ENCODE results near the gene OR51V1. TPM values are rescaled to one million over a fixed set of nuclear protein-coding genes. Genes with fewer than 3 reads are reported as not detected.

OR51V1 gene
- total RNA-seq, 8 experiments from 2014 or later = 0.37 to 0.85 (median 0.46) TPM; not detected in 5

DNA sequence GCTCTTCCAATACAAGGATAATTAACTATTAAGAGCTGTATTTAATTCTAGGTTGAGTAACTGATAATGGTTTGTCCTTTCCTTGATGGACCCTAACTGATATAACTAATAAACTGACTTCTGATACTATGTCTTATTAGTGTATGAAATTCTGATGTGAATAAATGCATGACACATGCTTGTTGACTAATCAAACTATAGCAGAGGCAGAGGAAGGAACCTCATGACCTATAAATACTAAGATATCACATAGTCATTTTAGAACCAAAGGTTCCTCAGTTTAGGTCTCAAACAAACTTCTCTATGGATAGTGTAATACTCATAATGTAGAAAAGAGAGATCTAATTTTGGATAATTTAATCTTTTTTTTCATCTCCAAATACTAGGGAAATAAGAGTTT is 38.6 kb upstream of the OR51V1 start:
- in situ Hi-C loops (cut with MboI; ENCODE audit: low pct_unique_long_range_greater_than_20kb in 2 of 9, low sequenced_read_pairs in 9 of 9, unreplicated experiment in 9 of 9) = no loop called here
- Histone ChIP-seq H3K4me1 (replicated peaks in 1 of 2) (no peaks in the 10 kb centered on the region), H3K4me3 (no peak overlapping the region), H3K27ac (no peak overlapping the region)
- ATAC-seq (replicated peaks in 6 of 8) = no peak

GRCh38 chr11:5238486-5238885 is 38.0 kb upstream of the OR51V1 start:
- WGBS, 10 experiments = 0 to 80% (median 55%) methylated on average over 1 to 2 of the region's 2 CpGs; no CpG with 5 or more reads in 1 of the 10 experiments
- Histone ChIP-seq H3K4me1 (replicated peaks in 1 of 2) (no peaks in the 10 kb centered on the region), H3K4me3 (no peak overlapping the region), H3K27ac (no peak overlapping the region)
- ATAC-seq (replicated peaks in 6 of 8) = no peak
- in situ Hi-C loops (cut with MboI; ENCODE audit: low pct_unique_long_range_greater_than_20kb in 2 of 9, low sequenced_read_pairs in 9 of 9, unreplicated experiment in 9 of 9) = no loop called here

- in situ Hi-C loops (cut with MboI; ENCODE audit: low pct_unique_long_range_greater_than_20kb in 2 of 9, low sequenced_read_pairs in 9 of 9, unreplicated experiment in 9 of 9) = no loop called here
- Histone ChIP-seq H3K4me1 (replicated peaks in 1 of 2) (no peaks in the 10 kb centered on the region), H3K27ac (no peak overlapping the region), H3K4me3 (no peak overlapping the region)
- 0 to 95% (median 80%) methylated on average over 1 to 2 of the region's 2 CpGs; no CpG with 5 or more reads in 1 of the 10 experiments for WGBS, 10 experiments
- ATAC-seq (replicated peaks in 6 of 8) = no peak
Observed at GRCh38 chr11:5237420-5237819, 36.9 kb upstream of the OR51V1 start.

DNA sequence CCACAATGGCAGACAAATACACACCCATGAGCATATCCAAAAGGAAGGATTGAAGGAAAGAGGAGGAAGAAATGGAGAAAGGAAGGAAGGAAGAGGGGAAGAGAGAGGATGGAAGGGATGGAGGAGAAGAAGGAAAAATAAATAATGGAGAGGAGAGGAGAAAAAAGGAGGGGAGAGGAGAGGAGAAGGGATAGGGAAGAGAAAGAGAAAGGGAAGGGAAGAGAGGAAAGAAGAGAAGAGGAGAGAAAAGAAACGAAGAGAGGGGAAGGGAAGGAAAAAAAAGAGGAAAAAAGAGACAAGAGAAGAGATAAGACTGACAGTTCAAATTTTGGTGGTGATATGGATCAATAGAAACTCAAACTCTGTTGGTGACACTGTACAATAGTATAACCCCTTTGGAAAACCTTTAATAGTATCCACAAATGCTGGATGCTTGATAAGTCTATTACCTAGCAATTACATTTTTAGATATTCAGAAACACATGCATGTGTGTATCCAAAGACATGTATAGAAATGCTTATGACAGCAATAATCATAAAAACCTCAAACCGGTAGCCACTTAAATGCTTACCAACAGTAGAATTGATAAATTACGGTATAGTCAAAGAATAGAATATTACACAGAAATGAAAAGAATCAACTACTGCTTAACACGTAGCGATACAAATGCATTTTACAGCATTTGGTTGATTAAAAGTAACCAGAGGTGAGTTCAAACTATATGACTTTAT is 35.0 kb upstream of the OR51V1 start:
- H3K27ac ChIP-seq = no peak overlapping the region

DNA sequence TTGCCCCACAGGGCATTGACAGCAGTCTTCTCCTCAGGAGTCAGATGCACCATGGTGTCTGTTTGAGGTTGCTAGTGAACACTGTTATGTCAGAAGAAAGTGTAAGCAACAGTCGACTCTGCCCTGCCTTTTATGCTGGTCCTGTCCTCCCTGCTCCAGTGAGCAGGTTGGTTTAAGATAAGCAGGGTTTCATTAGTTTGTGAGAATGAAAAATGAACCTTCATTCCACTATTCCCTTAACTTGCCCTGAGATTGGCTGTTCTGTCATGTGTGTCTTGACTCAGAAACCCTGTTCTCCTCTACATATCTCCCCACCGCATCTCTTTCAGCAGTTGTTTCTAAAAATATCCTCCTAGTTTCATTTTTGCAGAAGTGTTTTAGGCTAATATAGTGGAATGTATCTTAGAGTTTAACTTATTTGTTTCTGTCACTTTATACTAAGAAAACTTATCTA is 33.9 kb upstream of the OR51V1 start, which contains the start of gene HBD:
TSS of gene HBD (minus strand) at position 103 of the 454 bp plus-strand sequence. CDS start at position 53, 50 bp downstream.
- H3K27ac ChIP-seq = no peak within 1 kb of the TSS
- in situ Hi-C loops (cut with MboI; ENCODE audit: low pct_unique_long_range_greater_than_20kb in 2 of 9, low sequenced_read_pairs in 9 of 9, unreplicated experiment in 9 of 9) = no loop called here
- H3K4me1 ChIP-seq (replicated peaks in 1 of 2) = no peaks in the 10 kb centered on the region
- WGBS, 10 experiments = 33 to 100% (median 83%) methylated on average over 1 to 2 of the region's 2 CpGs; no CpG with 5 or more reads in 2 of the 10 experiments
- peak in 2 of 8 experiments; percentile 35 to 84 for ATAC-seq (replicated peaks in 6 of 8)
- no peak within 1 kb of the TSS for H3K4me3 ChIP-seq

More for the DNA sequence above, 35.0 kb upstream of the OR51V1 start:
- Histone ChIP-seq H3K4me3 (no peak overlapping the region), H3K4me1 (replicated peaks in 1 of 2) (no peaks in the 10 kb centered on the region)
- 36 to 90% (median 67%) methylated on average over 2 to 5 of the region's 5 CpGs for WGBS, 10 experiments
- no peak for ATAC-seq (replicated peaks in 6 of 8)
- in situ Hi-C loops (cut with MboI; ENCODE audit: low pct_unique_long_range_greater_than_20kb in 2 of 9, low sequenced_read_pairs in 9 of 9, unreplicated experiment in 9 of 9) = no loop called here

- in situ Hi-C loops (cut with MboI; ENCODE audit: low pct_unique_long_range_greater_than_20kb in 2 of 9, low sequenced_read_pairs in 9 of 9, unreplicated experiment in 9 of 9) = no loop called here
- H3K27ac ChIP-seq = no peak overlapping the region
- H3K4me3 ChIP-seq = no peak overlapping the region
- 0 to 89% (median 50%) methylated on average over 1 of the region's 1 CpG; no CpG with 5 or more reads in 3 of the 10 experiments for WGBS, 10 experiments
- H3K4me1 ChIP-seq (replicated peaks in 1 of 2) = no peaks in the 10 kb centered on the region
- no peak for ATAC-seq (replicated peaks in 6 of 8)
Observed at GRCh38 chr11:5233307-5233706, 32.8 kb upstream of the OR51V1 start.

GRCh38 chr11:5232821-5233220 is 32.3 kb upstream of the OR51V1 start:
- no peak overlapping the region for H3K27ac ChIP-seq
- WGBS, 10 experiments = 60 to 100% (median 85%) methylated on average over 1 to 2 of the region's 2 CpGs; no CpG with 5 or more reads in 4 of the 10 experiments
- H3K4me1 ChIP-seq (replicated peaks in 1 of 2) = no peaks in the 10 kb centered on the region
- no peak overlapping the region for H3K4me3 ChIP-seq
- ATAC-seq (replicated peaks in 6 of 8) = no peak
- in situ Hi-C loops (cut with MboI; ENCODE audit: low pct_unique_long_range_greater_than_20kb in 2 of 9, low sequenced_read_pairs in 9 of 9, unreplicated experiment in 9 of 9) = no loop called here

DNA sequence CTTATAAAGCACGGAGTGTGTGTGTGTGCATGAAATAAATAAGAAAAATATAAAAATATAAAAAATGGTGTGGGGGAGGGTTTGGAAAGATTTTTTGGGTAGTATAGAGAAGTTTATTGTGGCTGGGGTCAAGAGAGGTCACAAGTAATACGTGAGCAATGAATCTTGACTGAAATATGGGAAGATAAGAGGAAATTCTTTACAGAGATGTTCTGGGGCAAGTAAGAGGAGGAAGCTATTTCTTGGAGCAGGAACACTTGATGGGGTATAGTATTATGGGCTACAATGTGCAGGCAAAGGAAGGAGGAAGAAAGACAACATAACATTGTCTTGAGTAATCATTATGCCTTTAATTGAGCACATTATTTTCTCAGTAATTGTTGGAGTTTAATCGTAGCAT is 31.7 kb upstream of the OR51V1 start:
- H3K27ac ChIP-seq = no peak overlapping the region
- no peak overlapping the region for H3K4me3 ChIP-seq
- in situ Hi-C loops (cut with MboI; ENCODE audit: low pct_unique_long_range_greater_than_20kb in 2 of 9, low sequenced_read_pairs in 9 of 9, unreplicated experiment in 9 of 9) = no loop called here
- ATAC-seq (replicated peaks in 6 of 8) = no peak
- no peaks in the 10 kb centered on the region for H3K4me1 ChIP-seq (replicated peaks in 1 of 2)
- WGBS, 10 experiments = 11 to 100% (median 72%) methylated on average over 1 to 3 of the region's 3 CpGs

GRCh38 chr11:5231111-5231510 is 30.6 kb upstream of the OR51V1 start:
- Histone ChIP-seq H3K27ac (no peak overlapping the region), H3K4me3 (no peak overlapping the region), H3K4me1 (replicated peaks in 1 of 2) (no peaks in the 10 kb centered on the region)
- in situ Hi-C loops (cut with MboI; ENCODE audit: low pct_unique_long_range_greater_than_20kb in 2 of 9, low sequenced_read_pairs in 9 of 9, unreplicated experiment in 9 of 9) = no loop called here
- WGBS, 10 experiments = 38 to 100% (median 91%) methylated on average over 1 to 2 of the region's 2 CpGs
- no peak for ATAC-seq (replicated peaks in 6 of 8)

- Histone ChIP-seq H3K4me3 (no peak overlapping the region), H3K27ac (no peak overlapping the region), H3K4me1 (replicated peaks in 1 of 2) (no peaks in the 10 kb centered on the region)
- WGBS, 10 experiments = 13 to 100% (median 100%) methylated on average over 1 of the region's 1 CpG; no CpG with 5 or more reads in 1 of the 10 experiments
- no peak for ATAC-seq (replicated peaks in 6 of 8)
- in situ Hi-C loops (cut with MboI; ENCODE audit: low pct_unique_long_range_greater_than_20kb in 2 of 9, low sequenced_read_pairs in 9 of 9, unreplicated experiment in 9 of 9) = no loop called here
Observed at GRCh38 chr11:5230266-5230665, 29.8 kb upstream of the OR51V1 start.

GRCh38 chr11:5229796-5230195 is 29.3 kb upstream of the OR51V1 start:
- in situ Hi-C loops (cut with MboI; ENCODE audit: low pct_unique_long_range_greater_than_20kb in 2 of 9, low sequenced_read_pairs in 9 of 9, unreplicated experiment in 9 of 9) = no loop called here
- WGBS, 10 experiments = 17 to 100% (median 82%) methylated on average over 1 to 2 of the region's 2 CpGs
- no peak for ATAC-seq (replicated peaks in 6 of 8)
- Histone ChIP-seq H3K4me1 (replicated peaks in 1 of 2) (no peaks in the 10 kb centered on the region), H3K4me3 (no peak overlapping the region), H3K27ac (no peak overlapping the region)

GRCh38 chr11:5229356-5229755 is 28.9 kb upstream of the OR51V1 start:
- WGBS, 10 experiments = 63 to 100% (median 77%) methylated on average over 1 of the region's 1 CpG; no CpG with 5 or more reads in 6 of the 10 experiments
- Histone ChIP-seq H3K4me3 (no peak overlapping the region), H3K4me1 (replicated peaks in 1 of 2) (no peaks in the 10 kb centered on the region), H3K27ac (no peak overlapping the region)
- in situ Hi-C loops (cut with MboI; ENCODE audit: low pct_unique_long_range_greater_than_20kb in 2 of 9, low sequenced_read_pairs in 9 of 9, unreplicated experiment in 9 of 9) = no loop called here
- ATAC-seq (replicated peaks in 6 of 8) = no peak

- in situ Hi-C loops (cut with MboI; ENCODE audit: low pct_unique_long_range_greater_than_20kb in 2 of 9, low sequenced_read_pairs in 9 of 9, unreplicated experiment in 9 of 9) = no loop called here
- 30 to 94% (median 70%) methylated on average over 3 to 5 of the region's 5 CpGs; no CpG with 5 or more reads in 1 of the 10 experiments for WGBS, 10 experiments
- Histone ChIP-seq H3K4me1 (replicated peaks in 1 of 2) (no peaks in the 10 kb centered on the region), H3K4me3 (no peak overlapping the region), H3K27ac (no peak overlapping the region)
- ATAC-seq (replicated peaks in 6 of 8) = no peak
Observed at GRCh38 chr11:5228124-5228523, 27.6 kb upstream of the OR51V1 start.

DNA sequence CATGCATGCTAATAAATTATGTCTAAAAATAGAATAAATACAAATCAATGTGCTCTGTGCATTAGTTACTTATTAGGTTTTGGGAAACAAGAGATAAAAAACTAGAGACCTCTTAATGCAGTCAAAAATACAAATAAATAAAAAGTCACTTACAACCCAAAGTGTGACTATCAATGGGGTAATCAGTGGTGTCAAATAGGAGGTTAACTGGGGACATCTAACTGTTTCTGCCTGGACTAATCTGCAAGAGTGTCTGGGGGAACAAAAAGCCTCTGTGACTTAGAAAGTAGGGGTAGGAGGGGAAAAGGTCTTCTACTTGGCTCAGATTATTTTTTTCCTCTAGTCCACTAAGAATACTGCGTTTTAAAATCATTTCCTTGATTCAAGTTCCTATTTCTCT is 27.2 kb upstream of the OR51V1 start:
- WGBS, 10 experiments = 0 to 64% (median 37%) methylated on average over 1 of the region's 1 CpG; no CpG with 5 or more reads in 2 of the 10 experiments
- in situ Hi-C loops (cut with MboI; ENCODE audit: low pct_unique_long_range_greater_than_20kb in 2 of 9, low sequenced_read_pairs in 9 of 9, unreplicated experiment in 9 of 9) = no loop called here
- no peak overlapping the region for H3K27ac ChIP-seq
- H3K4me3 ChIP-seq = no peak overlapping the region
- ATAC-seq (replicated peaks in 6 of 8) = no peak
- H3K4me1 ChIP-seq (replicated peaks in 1 of 2) = no peaks in the 10 kb centered on the region

All from motor neuron (in vitro differentiated cells).